ENCODE data around the gene MROH7.

The MROH7 gene

DNA sequence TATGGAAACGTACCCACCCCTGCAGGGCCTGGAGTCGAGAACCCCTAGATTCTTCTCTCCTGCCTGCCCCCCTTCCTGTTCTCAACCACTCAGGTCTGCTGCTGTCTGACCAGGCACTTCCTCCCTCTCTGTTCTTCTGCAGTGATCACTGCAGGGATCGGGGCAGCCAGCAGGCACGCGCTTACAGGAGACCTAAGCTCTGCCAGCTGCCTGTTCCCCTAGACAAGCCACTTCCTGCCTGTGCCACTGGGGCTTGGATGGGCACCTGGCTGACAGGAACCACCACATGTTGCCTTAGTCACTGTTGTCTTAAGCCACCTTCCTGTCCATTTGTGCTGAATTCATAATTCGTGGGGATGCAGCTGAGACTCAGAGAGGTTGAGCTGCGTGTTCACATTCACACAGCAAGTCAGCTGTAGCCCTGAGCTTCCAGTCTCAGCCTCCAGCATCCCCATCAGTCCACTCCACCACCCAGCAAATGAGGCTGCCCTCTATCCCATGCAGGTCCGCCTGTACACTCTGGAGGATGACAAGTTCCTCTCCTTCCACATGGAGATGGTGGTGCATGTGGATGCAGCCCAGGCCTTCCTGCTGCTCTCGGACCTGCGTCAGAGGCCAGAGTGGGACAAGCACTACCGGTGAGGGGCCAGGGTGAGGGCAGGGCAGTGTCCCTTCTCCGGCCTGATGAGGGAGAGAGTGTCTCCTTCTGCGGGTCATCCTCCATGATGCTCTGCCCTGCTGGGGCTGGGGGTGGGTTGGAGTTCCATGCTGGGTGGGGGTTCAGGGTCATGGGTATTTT lies 36.8 kb upstream of the MROH7 start:
- no peak for DNase-seq (ENCODE audit: low spot score)
- TF ChIP-seq, protein P1, sequence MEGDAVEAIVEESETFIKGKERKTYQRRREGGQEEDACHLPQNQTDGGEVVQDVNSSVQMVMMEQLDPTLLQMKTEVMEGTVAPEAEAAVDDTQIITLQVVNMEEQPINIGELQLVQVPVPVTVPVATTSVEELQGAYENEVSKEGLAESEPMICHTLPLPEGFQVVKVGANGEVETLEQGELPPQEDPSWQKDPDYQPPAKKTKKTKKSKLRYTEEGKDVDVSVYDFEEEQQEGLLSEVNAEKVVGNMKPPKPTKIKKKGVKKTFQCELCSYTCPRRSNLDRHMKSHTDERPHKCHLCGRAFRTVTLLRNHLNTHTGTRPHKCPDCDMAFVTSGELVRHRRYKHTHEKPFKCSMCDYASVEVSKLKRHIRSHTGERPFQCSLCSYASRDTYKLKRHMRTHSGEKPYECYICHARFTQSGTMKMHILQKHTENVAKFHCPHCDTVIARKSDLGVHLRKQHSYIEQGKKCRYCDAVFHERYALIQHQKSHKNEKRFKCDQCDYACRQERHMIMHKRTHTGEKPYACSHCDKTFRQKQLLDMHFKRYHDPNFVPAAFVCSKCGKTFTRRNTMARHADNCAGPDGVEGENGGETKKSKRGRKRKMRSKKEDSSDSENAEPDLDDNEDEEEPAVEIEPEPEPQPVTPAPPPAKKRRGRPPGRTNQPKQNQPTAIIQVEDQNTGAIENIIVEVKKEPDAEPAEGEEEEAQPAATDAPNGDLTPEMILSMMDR (IDR thresholded peaks at IDR 0.05; ENCODE audit: borderline replicate concordance, control extremely low read depth, extremely low read depth, insufficient read depth, missing control alignments), result no peak
- in situ Hi-C loops (cut with MboI; ENCODE audit: low sequenced_read_pairs, unreplicated experiment), result no loop called here

GRCh38 chr1:54606096-54606989 lies 35.2 kb upstream of the MROH7 start:
- TF ChIP-seq, protein P1 (IDR thresholded peaks at IDR 0.05; ENCODE audit: borderline replicate concordance, control extremely low read depth, extremely low read depth, insufficient read depth, missing control alignments), result no peak
- no peak for DNase-seq (ENCODE audit: low spot score)
- in situ Hi-C loops (cut with MboI; ENCODE audit: low sequenced_read_pairs, unreplicated experiment), result no loop called here

DNA sequence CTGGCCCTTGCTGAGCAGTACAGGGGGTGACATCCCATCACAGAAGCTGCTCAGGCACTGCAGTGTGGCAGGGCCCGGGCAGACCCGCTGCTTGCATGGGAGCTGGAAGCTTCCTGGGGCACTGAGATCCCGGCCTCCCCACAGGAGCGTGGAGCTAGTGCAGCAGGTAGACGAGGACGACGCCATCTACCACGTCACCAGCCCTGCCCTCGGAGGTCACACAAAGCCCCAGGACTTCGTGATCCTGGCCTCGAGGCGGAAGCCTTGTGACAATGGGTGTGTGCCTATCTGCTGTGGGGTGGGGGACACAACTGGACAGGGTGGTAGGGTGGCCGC lies 34.6 kb upstream of the MROH7 start:
- no peak for DNase-seq (ENCODE audit: low spot score)
- in situ Hi-C loops (cut with MboI; ENCODE audit: low sequenced_read_pairs, unreplicated experiment), result no loop called here
- TF ChIP-seq, protein P1 (IDR thresholded peaks at IDR 0.05; ENCODE audit: borderline replicate concordance, control extremely low read depth, extremely low read depth, insufficient read depth, missing control alignments), result no peak

GRCh38 chr1:54607821-54608565 lies 33.6 kb upstream of the MROH7 start:
- no peak for DNase-seq (ENCODE audit: low spot score)
- TF ChIP-seq, protein P1 (IDR thresholded peaks at IDR 0.05; ENCODE audit: borderline replicate concordance, control extremely low read depth, extremely low read depth, insufficient read depth, missing control alignments), result no peak
- in situ Hi-C loops (cut with MboI; ENCODE audit: low sequenced_read_pairs, unreplicated experiment), result no loop called here

GRCh38 chr1:54608566-54609230 lies 32.9 kb upstream of the MROH7 start:
- TF ChIP-seq, protein P1 (IDR thresholded peaks at IDR 0.05; ENCODE audit: borderline replicate concordance, control extremely low read depth, extremely low read depth, insufficient read depth, missing control alignments), result no peak
- in situ Hi-C loops (cut with MboI; ENCODE audit: low sequenced_read_pairs, unreplicated experiment), result no loop called here
- DNase-seq (ENCODE audit: low spot score), result no peak
